Measurements from ENCODE around the gene LCP2.

DNA sequence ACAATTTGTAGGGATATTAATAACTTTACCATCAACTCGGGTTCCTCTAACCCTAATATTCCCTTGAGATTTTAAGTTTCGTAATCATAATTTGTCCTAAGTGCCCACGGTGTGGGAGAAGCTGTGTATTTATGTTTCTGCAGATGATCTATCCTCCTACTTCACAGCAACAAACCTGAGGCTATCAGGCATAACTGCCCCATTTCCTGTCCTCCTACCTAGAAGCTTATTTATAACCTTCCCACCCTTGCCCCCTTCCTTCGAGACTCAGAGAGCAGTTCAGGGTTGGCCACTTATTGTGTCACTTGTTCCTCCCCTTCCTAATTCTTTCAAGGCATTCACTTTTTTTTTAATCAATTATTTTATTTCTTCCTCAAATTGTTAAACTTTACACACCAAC is 29.6 kb upstream of the LCP2 start:
- no peak for TF ChIP-seq ZNF565 (CRISPR knock-in tag; conservative IDR thresholded peaks at IDR 0.05; ENCODE audit: low read depth)
- TF ChIP-seq, protein P1, sequence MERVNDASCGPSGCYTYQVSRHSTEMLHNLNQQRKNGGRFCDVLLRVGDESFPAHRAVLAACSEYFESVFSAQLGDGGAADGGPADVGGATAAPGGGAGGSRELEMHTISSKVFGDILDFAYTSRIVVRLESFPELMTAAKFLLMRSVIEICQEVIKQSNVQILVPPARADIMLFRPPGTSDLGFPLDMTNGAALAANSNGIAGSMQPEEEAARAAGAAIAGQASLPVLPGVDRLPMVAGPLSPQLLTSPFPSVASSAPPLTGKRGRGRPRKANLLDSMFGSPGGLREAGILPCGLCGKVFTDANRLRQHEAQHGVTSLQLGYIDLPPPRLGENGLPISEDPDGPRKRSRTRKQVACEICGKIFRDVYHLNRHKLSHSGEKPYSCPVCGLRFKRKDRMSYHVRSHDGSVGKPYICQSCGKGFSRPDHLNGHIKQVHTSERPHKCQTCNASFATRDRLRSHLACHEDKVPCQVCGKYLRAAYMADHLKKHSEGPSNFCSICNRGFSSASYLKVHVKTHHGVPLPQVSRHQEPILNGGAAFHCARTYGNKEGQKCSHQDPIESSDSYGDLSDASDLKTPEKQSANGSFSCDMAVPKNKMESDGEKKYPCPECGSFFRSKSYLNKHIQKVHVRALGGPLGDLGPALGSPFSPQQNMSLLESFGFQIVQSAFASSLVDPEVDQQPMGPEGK (CRISPR knock-in tag; IDR thresholded peaks at IDR 0.05; ENCODE audit: borderline replicate concordance) = no peak
- no peak for TF ChIP-seq TCF4 (CRISPR knock-in tag; IDR thresholded peaks at IDR 0.05; ENCODE audit: borderline replicate concordance)

Measured in SK-N-SH treated with all-trans-retinoic acid at 6 μM for 48 hours (cell line).